ENCODE measurements around the gene ICA1L.

DNA sequence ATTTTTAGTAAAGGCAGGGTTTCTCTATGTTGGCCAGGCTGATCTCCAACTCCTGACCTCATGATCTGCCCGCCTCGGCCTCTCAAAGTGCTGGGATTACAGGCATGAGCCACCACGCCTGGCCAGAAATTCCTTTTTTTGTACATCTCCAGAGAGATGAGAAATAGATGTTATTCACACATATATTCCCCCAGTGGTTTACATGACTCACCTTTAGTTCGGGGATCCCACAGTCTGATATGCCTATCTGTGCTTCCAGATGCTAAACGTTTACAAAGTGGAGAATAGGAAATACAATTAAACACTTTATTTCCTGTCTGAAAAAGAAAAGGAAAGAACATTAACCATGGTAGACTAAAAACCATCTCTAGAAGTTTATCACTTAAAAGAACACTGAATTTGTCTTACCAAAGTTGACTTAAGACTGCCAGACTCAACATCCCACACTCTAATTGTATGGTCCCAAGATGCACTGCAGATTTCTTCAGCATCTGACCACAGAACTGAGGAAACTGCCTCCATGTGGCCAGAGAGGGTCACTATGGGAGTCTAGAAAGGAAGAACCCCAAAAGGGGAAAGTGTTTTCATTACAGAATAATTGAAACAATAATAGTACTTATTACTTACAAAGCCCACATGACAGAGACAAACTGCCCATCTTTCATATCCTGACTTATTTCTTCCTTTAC lies 12.6 kb upstream of the ICA1L start:
- TF ChIP-seq, protein P1, sequence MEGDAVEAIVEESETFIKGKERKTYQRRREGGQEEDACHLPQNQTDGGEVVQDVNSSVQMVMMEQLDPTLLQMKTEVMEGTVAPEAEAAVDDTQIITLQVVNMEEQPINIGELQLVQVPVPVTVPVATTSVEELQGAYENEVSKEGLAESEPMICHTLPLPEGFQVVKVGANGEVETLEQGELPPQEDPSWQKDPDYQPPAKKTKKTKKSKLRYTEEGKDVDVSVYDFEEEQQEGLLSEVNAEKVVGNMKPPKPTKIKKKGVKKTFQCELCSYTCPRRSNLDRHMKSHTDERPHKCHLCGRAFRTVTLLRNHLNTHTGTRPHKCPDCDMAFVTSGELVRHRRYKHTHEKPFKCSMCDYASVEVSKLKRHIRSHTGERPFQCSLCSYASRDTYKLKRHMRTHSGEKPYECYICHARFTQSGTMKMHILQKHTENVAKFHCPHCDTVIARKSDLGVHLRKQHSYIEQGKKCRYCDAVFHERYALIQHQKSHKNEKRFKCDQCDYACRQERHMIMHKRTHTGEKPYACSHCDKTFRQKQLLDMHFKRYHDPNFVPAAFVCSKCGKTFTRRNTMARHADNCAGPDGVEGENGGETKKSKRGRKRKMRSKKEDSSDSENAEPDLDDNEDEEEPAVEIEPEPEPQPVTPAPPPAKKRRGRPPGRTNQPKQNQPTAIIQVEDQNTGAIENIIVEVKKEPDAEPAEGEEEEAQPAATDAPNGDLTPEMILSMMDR (conservative IDR thresholded peaks at IDR 0.05; ENCODE audit: low read depth, low read length): peak; percentile 36
- TF ChIP-seq RFX5 (IDR thresholded peaks at IDR 0.05; ENCODE audit: low read depth, low read length): no peak
- TF ChIP-seq POLR2A (IDR thresholded peaks at IDR 0.05; ENCODE audit: low read depth, low read length): no peak
- no peak for TF ChIP-seq CHD1 (IDR thresholded peaks at IDR 0.05; ENCODE audit: low read depth, low read length)
- TF ChIP-seq, protein P2, sequence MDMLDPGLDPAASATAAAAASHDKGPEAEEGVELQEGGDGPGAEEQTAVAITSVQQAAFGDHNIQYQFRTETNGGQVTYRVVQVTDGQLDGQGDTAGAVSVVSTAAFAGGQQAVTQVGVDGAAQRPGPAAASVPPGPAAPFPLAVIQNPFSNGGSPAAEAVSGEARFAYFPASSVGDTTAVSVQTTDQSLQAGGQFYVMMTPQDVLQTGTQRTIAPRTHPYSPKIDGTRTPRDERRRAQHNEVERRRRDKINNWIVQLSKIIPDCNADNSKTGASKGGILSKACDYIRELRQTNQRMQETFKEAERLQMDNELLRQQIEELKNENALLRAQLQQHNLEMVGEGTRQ (IDR thresholded peaks at IDR 0.05; ENCODE audit: low read depth, low read length): no peak
- TF ChIP-seq MAFK (IDR thresholded peaks at IDR 0.05; ENCODE audit: low read depth, low read length): no peak
- peak; percentile 35; the same call in 1 of the 2 replicates for TF ChIP-seq FOS (IDR thresholded peaks at IDR 0.05; ENCODE audit: low read depth, low read length)
- TF ChIP-seq, protein P3, sequence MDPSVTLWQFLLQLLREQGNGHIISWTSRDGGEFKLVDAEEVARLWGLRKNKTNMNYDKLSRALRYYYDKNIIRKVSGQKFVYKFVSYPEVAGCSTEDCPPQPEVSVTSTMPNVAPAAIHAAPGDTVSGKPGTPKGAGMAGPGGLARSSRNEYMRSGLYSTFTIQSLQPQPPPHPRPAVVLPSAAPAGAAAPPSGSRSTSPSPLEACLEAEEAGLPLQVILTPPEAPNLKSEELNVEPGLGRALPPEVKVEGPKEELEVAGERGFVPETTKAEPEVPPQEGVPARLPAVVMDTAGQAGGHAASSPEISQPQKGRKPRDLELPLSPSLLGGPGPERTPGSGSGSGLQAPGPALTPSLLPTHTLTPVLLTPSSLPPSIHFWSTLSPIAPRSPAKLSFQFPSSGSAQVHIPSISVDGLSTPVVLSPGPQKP (IDR thresholded peaks at IDR 0.05; ENCODE audit: borderline replicate concordance, low read depth, low read length): no peak
- no peak for TF ChIP-seq MAZ (IDR thresholded peaks at IDR 0.05; ENCODE audit: borderline replicate concordance, low read depth, low read length)
- peak; percentile 24; the same call in 1 of the 2 replicates for TF ChIP-seq RAD21 (IDR thresholded peaks at IDR 0.05; ENCODE audit: low read length)
- TF ChIP-seq SMC3 (IDR thresholded peaks at IDR 0.05; ENCODE audit: low read depth, low read length): peak; percentile 40; the same call in 1 of the 2 replicates

Measured in IMR-90 (cell line).